OCI-LY7 (cell line): ENCODE data around the gene NSRP1.

Experiments used
- CTCF ChIP-seq: fragments of 200-600 bp; sonication (generic); conservative IDR thresholded peaks from 2 replicates; pipeline ENCODE4 v1.5.1; 2014; ENCODE audit warnings: mild to moderate bottlenecking, antibody characterized with exemption, low read length, moderate library complexity, mixed read lengths
- EZH2phosphoT487 ChIP-seq: fragments of 200-600 bp; sonication (generic); IDR thresholded peaks from 2 replicates; pipeline ENCODE4 v1.6.1; 2018; ENCODE audit warnings: low read depth, borderline replicate concordance, mild to moderate bottlenecking, mixed run types, antibody characterized with exemption, low read length, moderate library complexity, mixed read lengths

GRCh38 chr17:30228011-30228410 lies 111.4 kb downstream of the NSRP1 start:
- no peak for TF ChIP-seq CTCF
- TF ChIP-seq EZH2phosphoT487: no peak
